Keratinocyte (primary cell): ENCODE results near the gene STEAP1B. TPM values are rescaled to one million over a fixed set of nuclear protein-coding genes. Genes with fewer than 3 reads are reported as not detected.

Source experiments
- DNase-seq: peaks from one replicate; pipeline ENCODE4 v3.0.0-alpha.2; 2011; ENCODE audit warnings: low read depth, missing footprints, low spot score
- FAIRE-seq: peaks from 2 replicates; lab custom pipeline; 2011; peaks lifted over from hg19 to GRCh38; lab: Jason Lieb, UNC
- H2AFZ ChIP-seq: 2 replicates; pipeline ENCODE4 v1.6.0; 2012; ENCODE audit warnings: low read length, control low read depth, inconsistent platforms; ENCODE audit not compliant: control insufficient read depth
- H3K27ac ChIP-seq: 2 replicates; pipeline ENCODE4 v1.5.1; 2011; ENCODE audit warnings: low read length; ENCODE audit not compliant: control insufficient read depth, insufficient read depth
- H3K27me3 ChIP-seq: 3 replicates; pipeline ENCODE4 v1.6.0; 2011; ENCODE audit warnings: low read length; ENCODE audit not compliant: control insufficient read depth, insufficient read depth; ENCODE audit errors: extremely low read depth
- H3K36me3 ChIP-seq, 2 experiments: 2 replicates in 1 of 2; 3 replicates in 1 of 2; pipeline ENCODE4 v1.5.1; 2011; ENCODE audit warnings: low read length in 2 of 2, mild to moderate bottlenecking in 1 of 2; ENCODE audit not compliant: control insufficient read depth in 2 of 2, insufficient read depth in 2 of 2; ENCODE audit errors: extremely low read depth in 1 of 2
- H3K4me1 ChIP-seq: 3 replicates; pipeline ENCODE4 v1.5.1; 2011; ENCODE audit warnings: low read length; ENCODE audit not compliant: control insufficient read depth, insufficient read depth; ENCODE audit errors: extremely low read depth
- H3K4me2 ChIP-seq: 3 replicates; pipeline ENCODE4 v1.6.0; 2011; ENCODE audit warnings: low read depth, low read length; ENCODE audit not compliant: control insufficient read depth, insufficient read depth; ENCODE audit errors: extremely low read depth
- H3K4me3 ChIP-seq, 3 experiments: fragments of 200-600 bp in 1 of 3; sonication (generic) in 1 of 3; 2 replicates in 2 of 3; 3 replicates in 1 of 3; pipeline ENCODE4 v1.5.1; 2011 to 2016; ENCODE audit warnings: low read length in 3 of 3, mild to moderate bottlenecking in 3 of 3, control low read depth in 2 of 3, inconsistent platforms in 1 of 3, low read depth in 1 of 3, mixed read lengths in 1 of 3, mixed run types in 1 of 3, moderate library complexity in 1 of 3; ENCODE audit not compliant: control insufficient read depth in 2 of 3, insufficient read depth in 2 of 3; ENCODE audit errors: extremely low read depth in 1 of 3
- H3K79me2 ChIP-seq: 2 replicates; pipeline ENCODE4 v1.6.0; 2012; ENCODE audit warnings: low read length; ENCODE audit not compliant: control insufficient read depth, insufficient read depth
- H3K9ac ChIP-seq: 3 replicates; pipeline ENCODE4 v1.6.0; 2011; ENCODE audit warnings: low read length; ENCODE audit not compliant: control insufficient read depth, insufficient read depth; ENCODE audit errors: extremely low read depth
- H3K9me1 ChIP-seq: 3 replicates; pipeline ENCODE4 v1.6.0; 2011; ENCODE audit warnings: low read length; ENCODE audit not compliant: control insufficient read depth, insufficient read depth; ENCODE audit errors: extremely low read depth
- H3K9me3 ChIP-seq: 2 replicates; pipeline ENCODE4 v1.5.1; 2012; ENCODE audit warnings: low read depth, low read length; ENCODE audit not compliant: control insufficient read depth
- H4K20me1 ChIP-seq: 3 replicates; pipeline ENCODE4 v1.6.0; 2011; ENCODE audit warnings: low read length; ENCODE audit not compliant: control insufficient read depth, insufficient read depth; ENCODE audit errors: extremely low read depth
- CTCF ChIP-seq, 3 experiments: IDR thresholded peaks in 1 of 3; conservative IDR thresholded peaks in 1 of 3; optimal IDR thresholded peaks in 1 of 3; 2 replicates in 2 of 3; 3 replicates in 1 of 3; pipeline versions ENCODE3 to v1.5.1; 2011; ENCODE audit warnings: low read length in 3 of 3, mild to moderate bottlenecking in 3 of 3, moderate library complexity in 2 of 3, control low read depth in 1 of 3, inconsistent platforms in 1 of 3; ENCODE audit not compliant: insufficient read depth in 2 of 3; ENCODE audit errors: extremely low read depth in 1 of 3
- EZH2 ChIP-seq: IDR thresholded peaks from one replicate; pipeline ENCODE4 v1.6.1; 2012; ENCODE audit warnings: inconsistent platforms, mild to moderate bottlenecking, low read length, moderate library complexity
- dilution Hi-C: fragments of 300-500 bp; cut with MboI; formaldehyde crosslinking; loops from one replicate; pipeline ENCODE4 v1.7.0; 2020; ENCODE audit warnings: low sequenced_read_pairs; ENCODE audit not compliant: extremely low pct_ligation_motif_present
- polyA plus RNA-seq, 5 experiments: library from polyadenylated mRNA; depleted of rRNA in 3 of 5; stranded (reverse) in 3 of 5; stranded (forward) in 1 of 5; unstranded in 1 of 5; fragments of >200 nt; gene quantifications; 1 replicate in 1 of 5; 2 replicates in 3 of 5; 3 replicates in 1 of 5; pipeline versions ENCODE4 v1.2.1 to v1.2.3, GENCODE V29; 2011 to 2012; ENCODE audit warnings: missing spikeins in 2 of 5, low read depth in 1 of 5, low replicate concordance in 1 of 5

Gene STEAP1B
- polyA plus RNA-seq, 1 donor (not counting 4 experiments of a cell fraction or from before 2014, with no cell fraction given) = 18.9 TPM

- dilution Hi-C loops = no loop called here
- Histone ChIP-seq H3K4me3 (no peak overlapping the region), H3K4me1 (peaks cover 4% of the 10 kb centered on the region), H3K27me3 (no peaks in the 10 kb centered on the region), H3K9me3 (no peaks in the 10 kb centered on the region), H3K9ac (no peak overlapping the region), H3K79me2 (no peaks in the 10 kb centered on the region), H3K36me3 (no peaks in the 10 kb centered on the region), H3K27ac (no peak overlapping the region), H4K20me1 (no peaks in the 10 kb centered on the region), H3K4me2 (no peak overlapping the region), H2AFZ (no peak overlapping the region), H3K9me1 (no peaks in the 10 kb centered on the region)
- DNase-seq (no peak), FAIRE-seq (no peak)
- TF ChIP-seq EZH2 = no peak
- no peak for TF ChIP-seq CTCF (optimal IDR thresholded peaks at IDR 0.05 in 1 of 3, IDR thresholded peaks at IDR 0.05 in 1 of 3, conservative IDR thresholded peaks at IDR 0.05 in 1 of 3; ENCODE audit: extremely low read depth in 1 of 3, insufficient read depth in 2 of 3, low read length in 3 of 3)
These were observed 126.1 kb downstream of the STEAP1B start for GRCh38 chr7:22373911-22374310.

GRCh38 chr7:22373388-22373787, 126.6 kb downstream of the STEAP1B start:
- H3K27ac ChIP-seq = no peak overlapping the region
- H3K27me3 ChIP-seq = no peaks in the 10 kb centered on the region
- no peaks in the 10 kb centered on the region for H3K9me1 ChIP-seq
- FAIRE-seq (no peak), DNase-seq (no peak)
- dilution Hi-C loops = no loop called here
- no peak overlapping the region for H3K4me3 ChIP-seq
- no peaks in the 10 kb centered on the region for H3K9me3 ChIP-seq
- peaks cover 4% of the 10 kb centered on the region for H3K4me1 ChIP-seq
- H3K4me2 ChIP-seq = no peak overlapping the region
- H4K20me1 ChIP-seq = no peaks in the 10 kb centered on the region
- H3K9ac ChIP-seq = no peak overlapping the region
- TF ChIP-seq EZH2 (no peak), CTCF (optimal IDR thresholded peaks at IDR 0.05 in 1 of 3, IDR thresholded peaks at IDR 0.05 in 1 of 3, conservative IDR thresholded peaks at IDR 0.05 in 1 of 3; ENCODE audit: extremely low read depth in 1 of 3, insufficient read depth in 2 of 3, low read length in 3 of 3) (no peak)
- H2AFZ ChIP-seq = no peak overlapping the region
- H3K36me3 ChIP-seq = no peaks in the 10 kb centered on the region
- no peaks in the 10 kb centered on the region for H3K79me2 ChIP-seq
